ENCODE measurements around the gene GRAMD4.

DNA sequence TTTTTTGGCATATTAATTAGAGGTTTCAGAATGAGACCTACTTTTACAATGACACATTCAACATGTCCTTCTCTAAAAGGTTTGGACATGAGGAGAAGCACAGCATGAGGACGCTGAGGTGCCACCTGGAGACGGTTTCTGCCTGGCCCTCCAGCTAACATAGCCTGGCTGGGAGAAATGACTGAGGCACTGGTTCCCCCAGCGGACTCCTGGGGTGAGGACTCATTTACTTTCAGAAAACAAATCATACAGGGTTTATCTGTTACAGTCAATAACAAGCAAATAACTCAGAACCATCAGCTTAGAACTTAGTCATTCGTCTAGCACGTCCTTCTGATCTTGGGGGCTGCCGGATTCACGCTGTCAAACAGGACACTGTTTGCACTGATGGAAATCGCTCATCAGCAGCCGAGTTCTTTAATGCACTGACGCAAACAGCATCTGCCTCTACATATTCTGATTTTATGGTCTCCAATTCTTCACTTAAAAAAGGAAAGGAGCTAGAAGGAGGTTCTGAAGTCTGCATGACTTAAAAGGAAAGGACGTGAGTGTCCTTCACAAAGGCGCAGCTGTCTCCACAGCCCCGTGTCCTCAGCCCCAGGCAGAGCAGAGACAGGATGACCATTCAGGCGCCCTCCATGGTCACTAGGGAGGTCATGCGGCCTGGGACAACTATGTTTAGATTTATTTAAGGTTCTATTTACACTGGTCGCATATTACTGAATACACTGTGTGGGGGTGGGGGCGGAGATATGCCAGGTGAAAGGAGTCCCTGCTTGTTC is 73.6 kb downstream of the GRAMD4 start:
- TF ChIP-seq CTCF (IDR thresholded peaks at IDR 0.05; ENCODE audit: low read depth, low read length, poor library complexity, severe bottlenecking) = no peak
- TF ChIP-seq EZH2phosphoT487 (IDR thresholded peaks at IDR 0.05; ENCODE audit: borderline replicate concordance, low read length) = no peak
